Measurements from ENCODE around the gene PILRA. TPM values are rescaled to one million over a fixed set of nuclear protein-coding genes. Genes with fewer than 3 reads are reported as not detected.

Gene PILRA
- total RNA-seq, 1 donor: 0.27 TPM

GRCh38 chr7:100402241-100402640 lies 29.0 kb downstream of the PILRA start:
- no peak for DNase-seq (ENCODE audit: low read depth)
- no peak for TF ChIP-seq CTCF (IDR thresholded peaks at IDR 0.05; ENCODE audit: insufficient read depth, low read length)
- H3K4me3 ChIP-seq (ENCODE audit: low read depth, low read length): no peak overlapping the region

- H3K4me3 ChIP-seq (ENCODE audit: low read depth, low read length): no peak overlapping the region
- TF ChIP-seq CTCF (IDR thresholded peaks at IDR 0.05; ENCODE audit: insufficient read depth, low read length): peak; percentile 28
- peak; percentile 85 for DNase-seq (ENCODE audit: low read depth)
Observed at GRCh38 chr7:100406767-100407166, 33.5 kb downstream of the PILRA start.

GRCh38 chr7:100407285-100408180 lies 34.2 kb downstream of the PILRA start:
- peak; percentile 88 for DNase-seq (ENCODE audit: low read depth)
- no peak overlapping the region for H3K4me3 ChIP-seq (ENCODE audit: low read depth, low read length)
- peak; percentile 80 for TF ChIP-seq CTCF (IDR thresholded peaks at IDR 0.05; ENCODE audit: insufficient read depth, low read length)

GRCh38 chr7:100411101-100411500 lies 37.8 kb downstream of the PILRA start:
- TF ChIP-seq CTCF (IDR thresholded peaks at IDR 0.05; ENCODE audit: insufficient read depth, low read length): no peak
- no peak for DNase-seq (ENCODE audit: low read depth)
- H3K4me3 ChIP-seq (ENCODE audit: low read depth, low read length): no peak overlapping the region

- TF ChIP-seq CTCF (IDR thresholded peaks at IDR 0.05; ENCODE audit: insufficient read depth, low read length): no peak
- H3K4me3 ChIP-seq (ENCODE audit: low read depth, low read length): no peak overlapping the region
- no peak for DNase-seq (ENCODE audit: low read depth)
Observed at GRCh38 chr7:100413346-100413745, 40.1 kb downstream of the PILRA start.

- no peak for DNase-seq (ENCODE audit: low read depth)
- TF ChIP-seq CTCF (IDR thresholded peaks at IDR 0.05; ENCODE audit: insufficient read depth, low read length): no peak
Observed at GRCh38 chr7:100413889-100414288, 40.6 kb downstream of the PILRA start.

More at GRCh38 chr7:100413889-100414288, 40.6 kb downstream of the PILRA start:
- no peak overlapping the region for H3K4me3 ChIP-seq (ENCODE audit: low read depth, low read length)

Data from fibroblast of the aortic adventitia (primary cell).